Measurements from ENCODE around the gene TSHZ2. TPM values are rescaled to one million over a fixed set of nuclear protein-coding genes. Genes with fewer than 3 reads are reported as not detected.

Gene TSHZ2
- total RNA-seq, 1 experiment from 2014 or later: 0.07 TPM

DNA sequence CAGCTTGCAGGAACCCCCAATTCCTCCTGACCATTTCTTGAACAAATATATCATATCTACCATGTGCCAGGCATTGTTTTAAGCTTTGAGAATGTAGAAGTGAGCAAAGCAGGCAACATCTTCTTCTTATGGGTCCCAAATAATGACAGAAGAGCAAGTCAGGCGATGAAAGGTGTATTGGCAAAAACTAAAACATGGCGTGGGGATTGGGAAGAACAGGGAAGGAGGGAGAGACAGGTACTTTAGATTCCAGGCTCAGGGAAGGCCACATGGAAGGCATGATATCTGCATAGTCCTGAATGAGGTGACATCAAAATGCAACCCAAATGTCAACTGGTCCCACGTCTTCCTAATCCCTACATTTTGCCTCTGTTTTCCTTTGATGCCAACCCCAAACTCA is 434.4 kb downstream of the TSHZ2 start:
- Histone ChIP-seq H4K8ac (replicated peaks; ENCODE audit: insufficient read length, low read depth, low read length) (no peak overlapping the region), H3K4me1 (ENCODE audit: insufficient read depth, low read length) (no peaks in the 10 kb centered on the region), H3K4ac (ENCODE audit: low read depth, low read length) (no peak overlapping the region), H4K20me1 (ENCODE audit: control insufficient read depth, insufficient read depth, insufficient read length) (no peaks in the 10 kb centered on the region), H4K91ac (ENCODE audit: insufficient read length, low read depth, low read length) (no peak overlapping the region), H3K27me3 (ENCODE audit: insufficient read depth, low read length) (no peaks in the 10 kb centered on the region), H3K27ac (ENCODE audit: insufficient read length, low read depth, low read length) (no peak overlapping the region), H3K79me2 (ENCODE audit: insufficient read depth, low read length) (no peaks in the 10 kb centered on the region), H3K4me2 (ENCODE audit: insufficient read depth, insufficient read length, low read length) (no peak overlapping the region), H2BK12ac (ENCODE audit: insufficient read length, low read depth, low read length) (no peak overlapping the region), H3K23ac (ENCODE audit: insufficient read length, low read depth, low read length) (no peak overlapping the region), H3K18ac (ENCODE audit: insufficient read length, low read depth, low read length) (no peak overlapping the region), H3K9ac (ENCODE audit: extremely low read depth, insufficient read length, low read length) (no peak overlapping the region), H3K56ac (ENCODE audit: insufficient read length, low read depth, low read length) (no peak overlapping the region), H3K14ac (ENCODE audit: insufficient read depth, low read length) (no peak overlapping the region), H4K5ac (ENCODE audit: insufficient read length, low read depth, low read length) (no peak overlapping the region), H2BK20ac (ENCODE audit: low read depth, low read length, poor library complexity, severe bottlenecking) (no peak overlapping the region), H3K79me1 (ENCODE audit: insufficient read depth, low read depth, low read length, poor library complexity, severe bottlenecking) (no peaks in the 10 kb centered on the region), H3T11ph (ENCODE audit: low read length) (no peak overlapping the region), H3K9me3 (ENCODE audit: control insufficient read depth, low read depth, low read length) (no peaks in the 10 kb centered on the region), H2BK15ac (ENCODE audit: low read depth, low read length) (no peak overlapping the region), H2BK120ac (ENCODE audit: low read depth, low read length, poor library complexity, severe bottlenecking) (no peak overlapping the region), H2AK5ac (ENCODE audit: insufficient read length, low read length) (no peak overlapping the region), H3K23me2 (ENCODE audit: insufficient read length, low read depth, low read length, poor library complexity, severe bottlenecking) (no peaks in the 10 kb centered on the region), H2BK5ac (ENCODE audit: insufficient read length, low read length) (no peak overlapping the region), H2AFZ (ENCODE audit: low read length) (no peak overlapping the region)
- Mint-ChIP-seq H3K4me3 (no peak overlapping the region), H3K4me1 (no peaks in the 10 kb centered on the region), H3K9me3 (no peaks in the 10 kb centered on the region), H3K27me3 (ENCODE audit: low read depth) (peaks cover 6% of the 10 kb centered on the region; the same call in 1 of the 2 replicates), H3K27ac (no peak overlapping the region), H3K36me3 (ENCODE audit: insufficient read depth in 1 of 3, low read depth in 3 of 3) (no peaks in the 10 kb centered on the region)
- no peak for DNase-seq
- WGBS (ENCODE audit: extremely low coverage, insufficient read length, low lambda C conversion rate): no CpG with 5 or more reads among the region's 3 CpGs
- TF ChIP-seq, protein P1, sequence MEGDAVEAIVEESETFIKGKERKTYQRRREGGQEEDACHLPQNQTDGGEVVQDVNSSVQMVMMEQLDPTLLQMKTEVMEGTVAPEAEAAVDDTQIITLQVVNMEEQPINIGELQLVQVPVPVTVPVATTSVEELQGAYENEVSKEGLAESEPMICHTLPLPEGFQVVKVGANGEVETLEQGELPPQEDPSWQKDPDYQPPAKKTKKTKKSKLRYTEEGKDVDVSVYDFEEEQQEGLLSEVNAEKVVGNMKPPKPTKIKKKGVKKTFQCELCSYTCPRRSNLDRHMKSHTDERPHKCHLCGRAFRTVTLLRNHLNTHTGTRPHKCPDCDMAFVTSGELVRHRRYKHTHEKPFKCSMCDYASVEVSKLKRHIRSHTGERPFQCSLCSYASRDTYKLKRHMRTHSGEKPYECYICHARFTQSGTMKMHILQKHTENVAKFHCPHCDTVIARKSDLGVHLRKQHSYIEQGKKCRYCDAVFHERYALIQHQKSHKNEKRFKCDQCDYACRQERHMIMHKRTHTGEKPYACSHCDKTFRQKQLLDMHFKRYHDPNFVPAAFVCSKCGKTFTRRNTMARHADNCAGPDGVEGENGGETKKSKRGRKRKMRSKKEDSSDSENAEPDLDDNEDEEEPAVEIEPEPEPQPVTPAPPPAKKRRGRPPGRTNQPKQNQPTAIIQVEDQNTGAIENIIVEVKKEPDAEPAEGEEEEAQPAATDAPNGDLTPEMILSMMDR (conservative IDR thresholded peaks at IDR 0.05): no peak

All from H9 (cell line).